GM23248 (cell line): Measurements from ENCODE around the gene BICDL2.

ENCODE experiments used
- EZH2 ChIP-seq: fragments of 200-600 bp; sonication (generic); IDR thresholded peaks from 2 replicates; pipeline ENCODE4 v1.6.1; 2018; ENCODE audit warnings: antibody characterized with exemption, mild to moderate bottlenecking; ENCODE audit not compliant: insufficient read depth, poor library complexity, severe bottlenecking
- EZH2phosphoT487 ChIP-seq: fragments of 200-600 bp; sonication (generic); IDR thresholded peaks from 2 replicates; pipeline ENCODE4 v1.6.1; 2018; ENCODE audit warnings: antibody characterized with exemption, moderate library complexity, mild to moderate bottlenecking, low read depth; ENCODE audit not compliant: insufficient read depth

- TF ChIP-seq EZH2 (no peak), EZH2phosphoT487 (peak; percentile 21; the same call in 1 of the 2 replicates)
Measured at GRCh38 chr16:3035972-3036725, 595 bp downstream of the BICDL2 start.
